Activated CD4-positive, alpha-beta memory T cell treated with anti-CD3 and anti-CD28 coated beads for 36 hours (primary cell): Measurements from ENCODE around the gene SYF2. TPM values are rescaled to one million over a fixed set of nuclear protein-coding genes. Genes with fewer than 3 reads are reported as not detected.

Experiments
- CTCF ChIA-PET: fragments of 350-600 bp; sonication (Branson Sonifier 250); formaldehyde crosslinking; loops from one replicate; lab custom pipeline; 2021; ENCODE audit warnings: antibody characterized with exemption, inconsistent platforms; lab: Charles Lee
- POLR2A ChIA-PET: fragments of 350-600 bp; sonication (Branson Sonifier 250); formaldehyde crosslinking; loops from one replicate; lab custom pipeline; 2021; ENCODE audit warnings: antibody characterized with exemption; lab: Charles Lee
- DNase-seq: peaks from one replicate; pipeline ENCODE4 v3.0.0-alpha.2; 2020
- H3K27ac Mint-ChIP-seq: one replicate; pipeline ENCODE4 v1.8.0; 2021; ENCODE audit warnings: mixed read lengths
- H3K27me3 Mint-ChIP-seq: one replicate; pipeline ENCODE4 v1.8.0; 2021; ENCODE audit warnings: mixed read lengths
- H3K36me3 Mint-ChIP-seq: one replicate; pipeline ENCODE4 v1.8.0; 2021; ENCODE audit warnings: mixed read lengths
- H3K4me1 Mint-ChIP-seq: one replicate; pipeline ENCODE4 v1.8.0; 2021; ENCODE audit warnings: low read depth, mixed read lengths
- H3K4me3 Mint-ChIP-seq: one replicate; pipeline ENCODE4 v1.8.0; 2021; ENCODE audit warnings: mild to moderate bottlenecking, mixed read lengths
- H3K9me3 Mint-ChIP-seq: one replicate; pipeline ENCODE4 v1.8.0; 2021; ENCODE audit warnings: mixed read lengths
- intact Hi-C: fragments of 100-400 bp; cut with micrococcal nuclease; formaldehyde crosslinking; loops from one replicate; pipeline ENCODE4 v1.15.1; 2023
- total RNA-seq, 2 experiments: library from RNA; stranded (reverse); gene quantifications; one replicate each; pipeline ENCODE4 v1.2.3, GENCODE V29; 2021

The SYF2 gene
- total RNA-seq, 2 experiments from 2014 or later = 45.1 to 45.6 TPM

DNA sequence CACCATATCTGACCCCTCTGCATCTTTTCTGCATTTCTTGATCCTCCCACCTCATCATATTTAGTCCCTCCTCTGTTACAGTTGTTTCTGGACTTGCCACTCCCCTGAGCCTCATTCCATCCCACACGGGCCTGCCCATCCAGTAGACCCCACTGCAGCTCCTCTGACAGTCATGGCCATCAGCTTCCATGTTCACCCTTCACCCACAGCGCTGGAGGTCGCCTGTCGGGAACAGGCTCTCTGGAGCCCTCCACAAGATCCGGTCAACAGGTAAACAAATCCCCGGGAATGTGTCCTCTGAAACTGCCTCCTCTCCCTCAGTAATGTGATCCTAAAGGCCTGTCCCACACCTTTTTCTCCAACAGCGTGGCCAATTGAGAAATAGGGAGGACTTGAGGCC is 31.3 kb downstream of the SYF2 start:
- H3K36me3 Mint-ChIP-seq = no peaks in the 10 kb centered on the region
- ChIA-PET POLR2A (no interaction called here), CTCF (interaction anchor here (1.2 to 1.5 kb wide), 2 partner anchors 99 to 364 kb away, joined by 3 read pairs; no protein-coding TSS in a partner anchor)
- no peak overlapping the region for H3K27ac Mint-ChIP-seq
- no peaks in the 10 kb centered on the region for H3K9me3 Mint-ChIP-seq
- peaks cover 10% of the 10 kb centered on the region for H3K4me1 Mint-ChIP-seq
- H3K27me3 Mint-ChIP-seq = no peaks in the 10 kb centered on the region
- DNase-seq = no peak
- H3K4me3 Mint-ChIP-seq = no peak overlapping the region
- intact Hi-C loops = no loop called here

DNA sequence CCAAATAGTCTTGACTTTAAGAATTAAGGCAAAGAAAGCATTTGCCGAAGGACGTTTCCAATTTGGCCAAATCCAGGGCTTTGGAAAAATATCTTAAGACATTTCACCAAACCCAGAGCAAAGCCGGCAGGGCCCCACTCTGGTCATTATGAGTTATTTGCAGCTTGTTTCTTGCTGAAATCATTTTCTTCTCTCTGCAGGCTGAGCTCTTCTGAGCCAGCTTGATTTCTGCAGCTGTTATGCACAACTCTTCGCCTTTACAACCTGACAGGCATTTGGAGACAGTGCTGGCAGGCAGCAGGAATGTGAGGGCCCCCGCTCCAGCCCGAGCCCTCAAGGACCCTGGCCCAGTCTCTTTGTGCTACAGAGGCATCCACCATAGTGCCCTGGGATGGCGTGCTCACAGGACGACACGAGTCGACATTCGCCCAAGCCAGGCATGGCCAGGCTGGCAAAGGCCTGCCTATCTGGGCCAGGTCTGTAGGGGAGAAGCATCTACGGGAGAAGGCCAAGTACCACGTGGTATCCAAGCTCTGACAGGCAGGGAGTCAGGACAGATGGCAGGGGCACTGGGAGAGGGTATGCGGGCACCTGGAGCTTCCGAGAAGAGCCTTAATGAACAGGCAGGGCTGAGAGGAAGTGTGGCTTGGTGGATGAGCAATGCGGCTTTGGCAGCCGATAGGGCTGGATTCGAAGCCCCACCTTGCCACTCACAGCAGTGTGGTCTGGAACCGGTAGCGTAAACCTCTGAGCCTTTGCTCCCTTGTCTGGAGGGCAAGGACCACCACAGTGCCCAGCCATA is 32.3 kb downstream of the SYF2 start:
- H3K36me3 Mint-ChIP-seq = no peaks in the 10 kb centered on the region
- CTCF ChIA-PET = no interaction called here
- H3K9me3 Mint-ChIP-seq = no peaks in the 10 kb centered on the region
- no peak overlapping the region for H3K4me3 Mint-ChIP-seq
- POLR2A ChIA-PET = no interaction called here
- no peak overlapping the region for H3K27ac Mint-ChIP-seq
- intact Hi-C loops = loop anchor here (10.0 kb wide), 1 partner anchor 85 kb away; no protein-coding TSS in a partner anchor
- no peak for DNase-seq
- no peaks in the 10 kb centered on the region for H3K27me3 Mint-ChIP-seq
- H3K4me1 Mint-ChIP-seq = peaks cover 10% of the 10 kb centered on the region

DNA sequence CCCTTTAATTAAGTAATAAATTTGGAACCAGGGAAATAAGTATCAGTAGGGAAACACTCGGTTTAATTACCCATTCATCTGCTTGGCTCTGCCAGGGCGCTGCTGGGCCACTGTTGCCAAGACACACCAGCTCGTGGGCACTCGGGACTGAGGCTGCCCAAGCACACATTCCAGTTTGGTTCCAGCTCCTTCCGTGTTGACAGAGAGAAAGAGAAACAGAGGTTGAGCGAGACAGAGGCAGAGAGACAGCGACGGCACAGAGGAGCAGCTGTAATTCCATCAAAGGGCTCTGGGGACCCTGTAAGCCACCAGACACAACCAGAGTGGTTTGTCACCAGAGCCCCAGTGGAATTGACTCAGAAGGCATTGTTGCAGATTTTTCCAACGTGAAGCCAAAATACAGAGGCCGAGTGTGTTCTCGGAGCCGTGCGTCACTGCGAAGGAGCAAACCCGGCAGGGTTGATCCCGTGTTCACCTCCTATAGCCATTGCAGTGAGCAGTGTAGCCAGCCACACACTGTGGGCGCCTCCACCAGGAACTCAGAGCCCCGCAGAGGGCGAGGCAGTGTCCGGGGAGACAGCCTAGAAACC is 33.5 kb downstream of the SYF2 start:
- CTCF ChIA-PET = interaction anchor here (0.9 kb wide), 1 partner anchor 19 kb away, joined by 4 read pairs; no protein-coding TSS in a partner anchor
- DNase-seq = no peak
- peaks cover 3% of the 10 kb centered on the region for H3K27me3 Mint-ChIP-seq
- H3K9me3 Mint-ChIP-seq = no peaks in the 10 kb centered on the region
- no peak overlapping the region for H3K27ac Mint-ChIP-seq
- H3K4me1 Mint-ChIP-seq = peaks cover 10% of the 10 kb centered on the region
- H3K4me3 Mint-ChIP-seq = no peak overlapping the region
- H3K36me3 Mint-ChIP-seq = no peaks in the 10 kb centered on the region
- POLR2A ChIA-PET = no interaction called here
- intact Hi-C loops = loop anchor here (10.0 kb wide), 1 partner anchor 84 kb away; no protein-coding TSS in a partner anchor

DNA sequence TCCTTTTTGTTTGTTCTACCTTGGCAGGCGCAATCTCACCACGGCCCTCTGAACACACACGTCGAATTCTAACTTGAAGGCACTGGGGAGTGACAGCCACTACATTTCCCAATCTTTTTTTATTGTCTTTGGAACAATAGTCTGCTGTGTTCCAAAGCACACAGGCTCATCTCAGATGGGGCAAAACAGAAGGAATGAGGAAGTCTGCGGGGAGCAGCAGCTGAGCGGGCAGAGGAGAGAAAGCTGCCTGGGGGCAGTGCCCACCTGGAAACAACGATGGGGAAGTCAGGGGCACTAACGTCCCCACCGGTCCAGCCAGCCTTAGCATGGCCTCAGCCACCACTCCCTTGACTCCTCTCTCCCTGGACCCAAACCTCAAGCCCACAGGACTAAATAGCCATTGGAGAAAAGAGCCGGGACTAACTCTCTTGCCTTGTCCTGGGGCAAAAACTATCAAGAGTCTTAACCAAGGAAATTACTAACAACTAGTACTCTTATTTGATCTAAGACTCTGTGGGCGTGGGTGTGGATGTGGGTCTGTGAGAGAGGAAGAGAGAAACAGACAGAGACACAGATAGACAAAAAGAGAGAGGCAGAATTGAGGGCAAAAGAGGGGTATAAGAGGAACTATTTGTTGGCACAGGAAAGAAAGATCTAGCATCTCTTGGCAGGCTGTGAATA is 34.2 kb downstream of the SYF2 start:
- Mint-ChIP-seq H3K27ac (no peak overlapping the region), H3K27me3 (peaks cover 6% of the 10 kb centered on the region), H3K4me1 (peaks cover 10% of the 10 kb centered on the region), H3K9me3 (no peaks in the 10 kb centered on the region), H3K4me3 (no peak overlapping the region), H3K36me3 (no peaks in the 10 kb centered on the region)
- ChIA-PET CTCF (interaction anchor here (0.9 to 1.2 kb wide), 2 partner anchors 20 to 367 kb away, joined by 3 to 4 read pairs; no protein-coding TSS in a partner anchor), POLR2A (no interaction called here)
- no peak for DNase-seq
- intact Hi-C loops = loop anchor here (10.0 kb wide), 1 partner anchor 83 kb away; no protein-coding TSS in a partner anchor

DNA sequence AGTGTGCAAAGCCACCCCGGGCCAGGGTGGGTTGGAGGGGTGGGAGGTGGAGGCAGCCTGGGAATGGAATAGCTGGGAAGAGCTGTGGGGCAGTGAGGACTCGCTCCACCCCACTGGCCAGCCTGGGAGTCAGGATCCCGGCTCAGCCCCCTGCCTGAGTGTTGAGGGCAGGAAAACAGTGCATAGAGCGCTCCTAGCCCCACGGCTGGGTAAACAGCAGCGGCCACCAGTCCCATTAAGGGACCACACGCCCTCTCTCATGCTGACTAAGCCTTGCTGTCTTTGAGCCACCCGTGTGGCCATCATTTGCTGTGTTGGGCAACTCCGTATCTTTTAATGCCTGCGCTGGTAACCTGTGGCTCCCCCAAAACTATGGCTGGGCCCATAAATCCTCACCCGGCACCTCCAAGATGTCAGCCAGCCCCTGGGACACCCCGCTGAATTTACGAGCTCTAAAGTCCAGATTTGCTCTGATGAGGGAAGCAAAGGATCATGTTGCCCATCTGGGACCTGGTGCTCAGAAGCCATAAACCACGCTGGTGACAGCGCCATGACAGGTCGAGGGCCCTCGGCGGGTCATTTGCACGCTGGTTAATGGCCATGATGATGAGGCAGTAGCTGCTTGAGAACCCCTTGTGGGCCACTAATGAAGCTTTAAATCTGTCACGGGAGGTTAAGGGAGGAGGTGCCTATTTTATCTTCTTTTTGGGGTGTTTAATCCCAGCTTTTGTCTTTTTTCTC is 34.9 kb downstream of the SYF2 start:
- Mint-ChIP-seq H3K4me3 (no peak overlapping the region), H3K9me3 (no peaks in the 10 kb centered on the region), H3K36me3 (no peaks in the 10 kb centered on the region), H3K27me3 (peaks cover 6% of the 10 kb centered on the region), H3K4me1 (peaks cover 10% of the 10 kb centered on the region), H3K27ac (no peak overlapping the region)
- intact Hi-C loops = loop anchor here (10.0 kb wide), 1 partner anchor 83 kb away; no protein-coding TSS in a partner anchor
- CTCF ChIA-PET = interaction anchor here (1.2 kb wide), 1 partner anchor 367 kb away, joined by 3 read pairs; no protein-coding TSS in a partner anchor
- no peak for DNase-seq
- POLR2A ChIA-PET = no interaction called here

DNA sequence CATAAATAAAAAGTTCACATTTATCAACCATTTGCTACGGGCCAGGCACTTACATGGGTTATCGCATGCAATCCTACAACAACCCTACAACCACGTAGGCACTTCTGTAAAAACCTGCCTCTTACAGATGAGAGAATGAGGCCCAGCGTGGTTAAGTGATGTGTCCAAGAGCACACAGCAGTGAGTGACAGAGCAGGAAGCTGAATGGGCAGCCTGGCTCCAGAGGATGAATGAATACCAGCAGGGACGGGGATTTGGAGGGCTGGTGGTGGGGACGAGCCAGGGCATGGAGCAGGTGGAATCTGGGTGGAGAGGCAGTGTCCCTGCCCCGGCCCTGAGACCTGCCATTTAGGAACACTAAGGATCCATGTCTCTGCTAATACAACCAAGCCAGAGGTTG is 35.5 kb downstream of the SYF2 start:
- CTCF ChIA-PET = interaction anchor here (1.2 to 1.5 kb wide), 2 partner anchors 348 to 366 kb away, joined by 3 read pairs; no protein-coding TSS in a partner anchor
- Mint-ChIP-seq H3K36me3 (no peaks in the 10 kb centered on the region), H3K9me3 (no peaks in the 10 kb centered on the region), H3K27ac (no peak overlapping the region), H3K4me1 (peaks cover 10% of the 10 kb centered on the region), H3K4me3 (no peak overlapping the region), H3K27me3 (peaks cover 6% of the 10 kb centered on the region)
- POLR2A ChIA-PET = no interaction called here
- intact Hi-C loops = loop anchor here (10.0 kb wide), 1 partner anchor 82 kb away; no protein-coding TSS in a partner anchor
- no peak for DNase-seq

DNA sequence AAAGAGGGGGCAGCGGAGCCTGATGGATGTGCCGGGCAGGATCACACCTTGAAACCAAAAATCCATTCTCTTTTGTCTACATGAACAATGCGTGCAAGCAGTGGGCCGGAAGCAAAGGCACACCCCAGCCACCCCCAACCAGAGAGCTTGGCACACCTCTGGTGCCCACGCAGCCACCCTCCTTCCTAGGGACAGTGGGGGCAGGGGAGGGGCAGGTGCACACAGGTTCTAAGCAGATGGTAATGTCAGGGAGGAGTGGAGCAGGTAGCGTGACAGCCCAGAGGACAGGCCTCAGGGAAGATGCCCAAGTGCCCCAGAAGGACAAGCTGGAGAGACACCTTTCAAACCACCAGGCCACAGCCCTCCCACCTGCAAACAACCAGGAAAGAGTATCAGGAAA is 36.5 kb downstream of the SYF2 start:
- POLR2A ChIA-PET = no interaction called here
- H3K4me3 Mint-ChIP-seq = no peak overlapping the region
- H3K4me1 Mint-ChIP-seq = peaks cover 10% of the 10 kb centered on the region
- H3K27me3 Mint-ChIP-seq = peaks cover 6% of the 10 kb centered on the region
- H3K36me3 Mint-ChIP-seq = no peaks in the 10 kb centered on the region
- CTCF ChIA-PET = interaction anchor here (1.5 kb wide), 1 partner anchor 347 kb away, joined by 3 read pairs; no protein-coding TSS in a partner anchor
- no peak overlapping the region for H3K27ac Mint-ChIP-seq
- no peak for DNase-seq
- no peaks in the 10 kb centered on the region for H3K9me3 Mint-ChIP-seq
- intact Hi-C loops = loop anchor here (10.0 kb wide), 1 partner anchor 81 kb away; no protein-coding TSS in a partner anchor

DNA sequence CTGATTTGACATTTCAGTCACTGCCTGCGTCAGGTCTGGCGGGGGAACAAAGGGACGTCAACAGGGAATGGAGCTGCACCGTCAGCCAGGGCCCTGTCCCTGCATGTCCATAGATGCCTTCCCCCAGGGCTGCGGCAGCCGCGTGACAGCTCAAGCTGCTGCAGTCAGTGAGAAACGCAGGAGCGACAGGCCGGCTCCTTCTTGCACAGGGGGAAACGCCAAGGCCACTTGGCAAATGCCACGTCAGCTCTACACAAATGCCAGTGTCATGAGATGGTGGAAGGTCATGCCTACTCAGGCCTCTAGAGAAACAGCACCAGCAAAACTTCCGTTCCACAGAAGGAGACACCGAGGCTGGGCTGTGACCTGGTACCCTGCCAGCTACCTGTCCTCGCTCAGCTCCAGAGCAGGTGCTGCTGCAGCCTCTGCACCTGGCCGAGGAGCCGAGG is 37.7 kb downstream of the SYF2 start:
- CTCF ChIA-PET = no interaction called here
- Mint-ChIP-seq H3K27ac (no peak overlapping the region), H3K36me3 (no peaks in the 10 kb centered on the region), H3K9me3 (no peaks in the 10 kb centered on the region), H3K4me1 (peaks cover 10% of the 10 kb centered on the region), H3K27me3 (peaks cover 6% of the 10 kb centered on the region), H3K4me3 (no peak overlapping the region)
- intact Hi-C loops = loop anchor here (10.0 kb wide), 1 partner anchor 80 kb away; no protein-coding TSS in a partner anchor
- POLR2A ChIA-PET = no interaction called here
- no peak for DNase-seq

DNA sequence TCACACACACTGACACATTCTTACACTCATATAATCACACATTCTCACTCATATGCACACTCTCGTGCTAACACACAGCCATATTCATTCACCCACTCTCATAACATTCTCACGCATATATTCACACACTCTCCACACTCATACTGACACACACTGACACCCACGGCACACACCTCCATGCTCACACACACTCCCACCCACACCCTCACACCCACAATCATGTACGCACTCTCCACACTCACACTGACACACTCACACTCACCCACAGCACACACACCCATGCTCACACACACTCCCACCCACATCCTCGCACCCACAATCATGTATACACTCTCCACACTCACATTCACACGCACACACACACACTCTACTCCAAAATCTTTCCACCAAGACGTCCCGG is 38.2 kb downstream of the SYF2 start:
- Mint-ChIP-seq H3K4me1 (peaks cover 10% of the 10 kb centered on the region), H3K36me3 (no peaks in the 10 kb centered on the region), H3K4me3 (no peak overlapping the region), H3K9me3 (no peaks in the 10 kb centered on the region), H3K27me3 (peaks cover 6% of the 10 kb centered on the region), H3K27ac (no peak overlapping the region)
- POLR2A ChIA-PET = no interaction called here
- intact Hi-C loops = loop anchor here (10.0 kb wide), 1 partner anchor 79 kb away; no protein-coding TSS in a partner anchor
- CTCF ChIA-PET = no interaction called here
- no peak for DNase-seq

DNA sequence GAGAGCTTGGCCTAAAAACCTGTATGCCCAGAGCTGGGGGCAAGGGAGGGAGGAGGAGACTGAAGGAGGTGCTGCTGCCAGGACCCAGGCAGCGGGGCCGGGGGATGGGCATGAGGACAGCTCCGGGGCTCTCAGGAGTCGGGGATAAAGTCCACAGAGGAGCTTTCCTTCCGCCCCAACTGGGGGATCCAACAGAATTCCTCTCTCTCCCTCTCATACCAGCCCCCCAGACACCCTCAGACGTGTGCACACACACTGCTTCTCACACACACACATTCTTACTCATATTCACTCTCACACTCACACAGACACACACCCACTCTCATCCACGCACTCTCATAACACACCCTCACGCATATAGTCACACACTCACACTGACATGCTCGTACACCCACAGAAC is 39.1 kb downstream of the SYF2 start:
- H3K4me1 Mint-ChIP-seq = peaks cover 6% of the 10 kb centered on the region
- no peak overlapping the region for H3K27ac Mint-ChIP-seq
- ChIA-PET POLR2A (no interaction called here), CTCF (no interaction called here)
- H3K9me3 Mint-ChIP-seq = no peaks in the 10 kb centered on the region
- DNase-seq = no peak
- H3K27me3 Mint-ChIP-seq = peaks cover 6% of the 10 kb centered on the region
- H3K4me3 Mint-ChIP-seq = no peak overlapping the region
- intact Hi-C loops = loop anchor here (10.0 kb wide), 1 partner anchor 78 kb away; no protein-coding TSS in a partner anchor
- H3K36me3 Mint-ChIP-seq = no peaks in the 10 kb centered on the region

DNA sequence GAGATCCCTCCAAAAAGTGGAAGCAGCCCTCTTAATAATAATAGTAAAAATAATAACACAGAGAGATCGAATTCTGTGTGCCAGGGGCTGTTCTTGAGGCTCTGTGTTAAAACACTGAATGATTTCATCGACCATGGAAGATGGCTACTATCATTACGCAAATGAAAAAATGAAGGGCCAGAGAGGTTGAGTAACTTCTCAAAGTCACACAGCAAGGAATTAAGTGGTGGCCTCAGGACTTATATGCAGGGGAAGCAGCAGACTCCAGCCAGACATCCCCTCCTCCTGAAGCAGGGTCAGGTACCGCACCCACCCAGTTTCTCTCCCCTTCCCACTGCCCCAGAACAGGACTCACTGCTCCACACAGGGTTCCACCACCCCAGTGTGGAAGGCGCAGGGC is 40.1 kb downstream of the SYF2 start:
- no peak for DNase-seq
- Mint-ChIP-seq H3K27me3 (peaks cover 6% of the 10 kb centered on the region), H3K36me3 (no peaks in the 10 kb centered on the region), H3K9me3 (no peaks in the 10 kb centered on the region), H3K27ac (no peak overlapping the region), H3K4me3 (no peak overlapping the region), H3K4me1 (no peaks in the 10 kb centered on the region)
- POLR2A ChIA-PET = no interaction called here
- intact Hi-C loops = loop anchor here (10.0 kb wide), 1 partner anchor 77 kb away; no protein-coding TSS in a partner anchor
- CTCF ChIA-PET = interaction anchor here (1.4 kb wide), 1 partner anchor 344 kb away, joined by 3 read pairs; no protein-coding TSS in a partner anchor
